HG02852 (cell line): ENCODE data around the gene FLT4.

Experiments used
- ATAC-seq: cut with Tn5 transposase; IDR thresholded peaks from one replicate; pipeline ENCODE4 v1.9.1; 2021; ENCODE audit warnings: mild to moderate bottlenecking, moderate library complexity; ENCODE audit not compliant: unreplicated experiment

The FLT4 gene

DNA sequence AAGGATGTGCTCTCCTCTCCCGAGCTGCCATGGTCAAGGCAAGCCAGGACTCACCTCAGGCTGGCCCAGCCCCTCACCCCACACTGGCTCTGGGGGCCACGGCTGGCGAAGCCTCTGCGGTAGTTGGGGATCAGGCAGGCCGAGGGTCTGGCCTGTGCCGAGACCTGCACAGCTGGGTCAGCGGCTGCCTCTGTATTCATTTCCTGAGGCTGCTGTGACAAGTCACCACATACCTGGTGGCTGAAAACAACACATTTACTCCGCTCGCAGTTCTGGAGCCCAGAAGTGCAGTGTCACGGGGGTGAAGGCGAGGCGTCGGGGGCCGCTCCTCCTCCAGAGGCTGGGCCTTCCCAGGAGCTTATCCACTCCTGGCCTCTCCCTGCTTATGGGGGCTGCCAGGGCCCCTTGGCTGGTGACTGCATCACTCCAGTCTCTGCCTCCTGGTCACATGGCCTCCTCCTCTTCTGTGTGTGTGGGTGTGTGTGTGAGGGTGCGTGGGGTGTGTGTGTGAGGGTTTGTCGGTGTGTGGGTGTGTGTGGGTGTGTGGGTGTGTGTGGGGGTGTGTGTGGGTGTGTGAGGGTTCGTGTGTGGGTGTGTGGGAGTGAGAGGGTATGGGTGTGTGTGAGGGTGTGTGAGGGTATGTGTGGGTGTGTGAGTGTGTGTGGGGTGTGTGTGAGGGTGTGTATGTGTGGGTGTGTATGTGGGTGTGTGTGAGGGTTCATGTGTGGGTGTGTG, 54.9 kb downstream of the FLT4 start:
- no peak for ATAC-seq

DNA sequence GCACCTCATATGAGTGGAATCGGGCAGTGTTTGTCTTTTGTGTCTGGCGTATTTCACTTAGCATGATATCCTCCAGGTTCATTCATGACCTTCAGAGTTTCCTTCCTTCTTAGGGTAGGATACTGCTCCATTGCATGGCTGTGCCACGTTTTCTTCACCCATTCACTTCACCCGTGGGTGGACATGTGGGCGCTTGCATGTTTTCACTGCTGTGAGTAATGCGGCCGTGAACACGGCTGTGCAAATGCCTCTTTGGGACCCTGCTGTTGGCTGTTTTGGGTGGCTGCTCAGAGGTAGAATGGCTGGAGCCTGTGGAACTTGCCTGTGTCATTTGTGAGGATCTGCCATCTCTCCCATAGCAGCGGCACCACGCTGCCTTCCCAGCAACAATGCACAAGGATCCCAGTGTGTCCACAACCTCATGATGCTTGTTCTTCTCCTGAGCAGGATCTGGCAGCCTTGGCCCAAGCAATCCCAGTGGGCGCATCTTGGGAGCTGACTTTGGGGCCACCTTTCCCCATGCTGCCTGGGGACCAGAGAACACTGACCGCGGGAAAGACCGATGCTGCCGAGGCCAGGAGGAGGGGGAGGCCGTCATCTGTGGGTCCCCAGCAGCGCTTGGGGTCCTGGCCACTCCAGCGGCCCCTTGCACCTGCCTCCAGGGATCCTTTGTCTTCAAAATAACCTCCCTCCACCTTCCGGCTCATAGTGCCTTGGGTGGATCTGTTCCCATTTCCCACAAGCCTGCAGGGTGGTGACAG, 55.8 kb downstream of the FLT4 start:
- no peak for ATAC-seq

DNA sequence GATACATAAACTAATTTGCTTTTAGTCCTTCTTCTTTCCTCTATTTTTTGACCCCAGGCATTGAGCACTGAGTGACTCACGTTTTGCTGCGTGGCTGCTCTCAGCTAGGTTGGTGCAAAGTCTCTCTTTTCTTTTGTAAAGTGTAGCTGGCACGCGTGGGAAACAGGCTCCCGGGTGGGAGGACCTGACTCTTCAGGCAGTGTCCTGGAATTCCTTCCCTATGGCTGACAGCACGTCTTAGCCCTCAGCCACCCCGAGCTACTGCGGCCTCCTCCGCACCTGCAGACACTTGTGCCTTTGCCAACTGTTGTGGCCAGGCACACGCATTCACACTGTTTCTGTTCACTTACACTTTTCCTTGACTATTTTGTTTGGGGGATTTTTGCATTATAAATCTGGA, 57.2 kb downstream of the FLT4 start:
- no peak for ATAC-seq

DNA sequence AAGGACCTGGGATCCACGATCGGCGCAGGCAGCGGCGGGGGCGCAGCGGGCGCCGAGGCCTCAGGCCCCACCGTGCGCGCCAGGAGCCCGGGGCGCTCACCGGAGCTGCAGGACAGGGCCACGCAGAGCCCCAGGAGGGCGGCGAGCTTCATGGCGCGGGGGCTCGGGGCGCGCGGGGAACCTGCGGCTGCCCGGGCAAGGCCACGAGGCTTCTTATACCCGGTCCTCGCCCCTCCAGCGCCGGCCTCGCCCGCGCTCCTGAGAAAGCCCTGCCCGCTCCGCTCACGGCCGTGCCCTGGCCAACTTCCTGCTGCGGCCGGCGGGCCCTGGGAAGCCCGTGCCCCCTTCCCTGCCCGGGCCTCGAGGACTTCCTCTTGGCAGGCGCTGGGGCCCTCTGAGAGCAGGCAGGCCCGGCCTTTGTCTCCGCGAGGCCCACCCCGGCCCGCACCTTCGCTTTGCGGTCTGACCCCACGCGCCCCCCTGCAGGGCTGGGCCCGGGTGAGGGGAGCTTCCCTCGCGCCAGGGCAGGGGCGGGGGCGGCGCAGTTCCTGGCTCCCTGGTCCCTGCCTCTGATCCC, 58.0 kb downstream of the FLT4 start, which contains the start of gene SCGB3A1:
SCGB3A1 (minus strand) TSS at position 189 of the 577 bp plus-strand sequence; CDS start at position 152, 37 bp downstream.
- no peak for ATAC-seq

DNA sequence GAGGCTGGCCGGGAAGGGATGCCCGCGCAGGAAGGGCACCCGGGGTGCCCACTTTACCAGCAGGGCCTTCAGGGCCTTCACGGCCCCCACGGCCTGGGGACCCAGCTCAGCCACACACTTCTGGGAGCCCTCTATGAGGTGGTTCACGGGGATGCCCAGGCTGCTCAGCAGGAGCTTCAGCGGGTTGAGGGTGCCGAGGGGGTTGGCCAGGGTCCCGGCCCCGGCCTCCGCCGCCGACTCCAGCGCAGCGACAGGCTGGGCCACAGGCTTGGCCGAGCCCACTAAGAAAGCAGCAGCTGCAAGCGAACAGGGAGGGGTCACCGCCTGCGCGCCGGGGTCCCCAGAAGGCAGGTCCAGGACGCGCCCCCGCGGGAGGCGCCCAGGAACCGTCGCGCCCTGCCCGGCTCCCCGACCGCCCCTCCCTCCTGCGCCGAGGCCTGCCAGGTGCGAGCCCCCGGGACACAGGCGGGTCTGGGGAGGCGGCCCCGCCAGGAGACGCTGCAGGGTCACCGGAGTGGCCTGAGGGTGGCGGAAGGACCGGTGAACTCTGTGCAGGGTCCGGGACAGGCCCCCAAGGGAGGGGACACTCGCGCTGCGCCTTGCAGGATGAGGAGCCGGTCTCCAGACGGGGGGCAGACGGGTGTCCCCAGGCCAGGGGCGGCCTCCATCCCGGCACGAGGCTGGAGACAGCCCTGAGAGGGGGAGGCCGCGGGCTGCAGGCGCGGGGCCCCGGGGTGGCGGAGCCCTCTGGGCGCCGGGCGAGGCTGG, 58.7 kb downstream of the FLT4 start:
- ATAC-seq: no peak

DNA sequence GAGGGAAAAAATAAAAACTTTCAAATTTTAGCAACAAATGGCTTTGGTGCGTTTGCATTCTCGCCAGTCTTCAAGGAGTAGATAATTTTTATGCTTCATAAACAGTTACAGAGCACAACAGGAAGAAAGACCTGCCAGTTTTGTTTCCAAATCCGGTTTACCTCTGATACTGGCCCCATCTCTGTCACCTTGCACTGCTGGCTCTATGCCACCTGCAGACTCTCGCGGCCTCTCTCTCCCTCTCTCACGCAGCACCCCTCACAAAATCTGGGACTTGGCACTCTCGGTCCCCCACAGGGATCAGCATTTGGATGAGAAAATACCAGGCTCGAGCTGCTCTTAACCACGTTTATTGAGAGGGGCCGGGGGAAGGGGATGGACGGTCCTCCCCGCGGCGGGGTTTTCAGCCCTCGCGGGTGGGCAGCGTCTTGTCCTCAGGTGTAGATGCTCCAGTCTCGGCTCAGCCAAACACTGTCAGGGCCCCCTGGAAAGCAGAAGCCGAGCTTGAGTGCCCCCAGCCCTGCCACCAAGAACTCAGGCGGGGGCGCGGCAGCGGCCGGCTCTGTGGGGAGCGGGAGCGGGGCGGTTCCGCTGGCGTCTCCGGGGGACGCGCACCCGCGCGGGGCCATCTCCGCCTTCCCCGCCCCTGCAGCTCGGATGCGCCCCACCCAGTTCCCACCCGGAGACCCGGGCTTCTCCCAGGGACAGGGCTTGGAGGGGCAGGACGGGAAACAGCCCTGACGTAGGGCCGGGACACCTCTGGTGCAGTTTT, 59.4 kb downstream of the FLT4 start:
- ATAC-seq: no peak

DNA sequence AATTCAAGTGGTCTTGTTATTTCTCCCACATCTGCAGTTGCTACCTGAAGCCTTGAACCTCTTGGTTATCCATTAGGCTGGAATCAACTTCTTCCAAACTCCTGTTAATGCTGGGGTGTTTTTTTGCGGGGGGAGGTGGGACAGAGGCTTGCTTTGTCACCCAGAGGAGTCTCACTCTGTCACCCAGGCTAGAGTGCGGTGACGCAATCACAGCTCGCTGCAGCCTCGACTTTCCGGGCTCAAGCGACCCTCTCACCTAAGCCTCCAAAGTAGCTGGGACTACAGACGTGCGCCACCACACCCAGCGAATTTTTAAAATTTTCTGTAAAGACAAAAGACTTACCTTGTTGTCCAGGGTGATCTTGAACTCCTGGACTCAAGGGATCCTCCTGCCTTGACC, 62.5 kb downstream of the FLT4 start:
- ATAC-seq: no peak

DNA sequence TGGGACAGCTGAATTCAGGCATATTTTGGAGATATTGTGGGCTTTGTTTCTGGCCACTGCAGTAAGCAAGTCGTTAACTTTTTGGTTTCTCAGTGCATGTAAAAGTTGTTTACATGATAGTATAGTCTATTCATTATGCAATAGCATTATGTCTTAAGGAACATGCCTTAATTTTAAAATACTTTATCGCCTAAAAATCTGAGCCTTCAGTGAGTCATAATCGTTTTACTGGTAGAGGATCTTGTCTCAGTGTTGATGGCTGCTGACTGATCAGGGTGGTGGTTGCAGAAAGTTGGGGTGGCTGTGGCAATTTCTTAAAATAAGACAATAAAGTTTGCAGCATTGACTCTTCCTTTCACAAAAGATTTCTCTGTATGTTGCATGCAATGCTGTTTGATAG, 63.2 kb downstream of the FLT4 start:
- ATAC-seq: no peak

DNA sequence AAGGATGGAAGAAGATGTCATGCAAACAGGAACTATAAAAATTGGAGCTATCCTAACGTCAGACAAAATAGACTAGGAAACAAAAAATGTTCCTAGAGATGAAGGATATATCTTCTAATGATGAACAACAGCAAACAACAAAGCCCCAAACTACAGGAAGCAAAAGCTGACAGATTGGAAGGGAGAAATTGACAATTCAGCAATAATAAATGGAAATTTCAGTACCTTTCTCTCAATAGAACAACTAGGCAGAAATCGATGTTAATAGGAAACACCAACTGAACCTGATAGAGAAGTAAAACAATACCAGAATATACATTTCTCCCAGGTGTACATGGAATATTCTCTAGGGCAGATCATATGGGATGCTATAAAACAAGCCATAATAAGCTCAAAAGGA, 65.7 kb downstream of the FLT4 start:
- ATAC-seq: no peak

DNA sequence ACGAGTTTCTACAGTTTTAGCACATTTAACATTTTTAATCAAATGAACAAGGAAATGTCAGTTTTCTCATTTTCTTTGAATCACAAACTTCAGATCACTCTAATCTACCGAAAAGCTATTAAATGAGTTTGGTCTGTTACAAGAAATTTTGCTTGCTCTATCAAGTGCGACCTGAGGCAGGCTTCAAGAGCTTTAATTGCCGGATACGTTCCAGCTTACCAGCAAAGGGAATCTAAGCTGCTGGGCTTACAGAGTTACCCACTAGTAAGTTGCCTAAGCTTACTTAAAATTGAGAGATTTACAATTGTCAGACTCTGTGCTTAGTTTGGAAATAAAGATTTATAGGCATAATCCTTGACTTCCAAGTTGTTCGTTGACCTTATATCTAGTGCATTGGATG, 68.7 kb downstream of the FLT4 start:
- ATAC-seq: no peak

DNA sequence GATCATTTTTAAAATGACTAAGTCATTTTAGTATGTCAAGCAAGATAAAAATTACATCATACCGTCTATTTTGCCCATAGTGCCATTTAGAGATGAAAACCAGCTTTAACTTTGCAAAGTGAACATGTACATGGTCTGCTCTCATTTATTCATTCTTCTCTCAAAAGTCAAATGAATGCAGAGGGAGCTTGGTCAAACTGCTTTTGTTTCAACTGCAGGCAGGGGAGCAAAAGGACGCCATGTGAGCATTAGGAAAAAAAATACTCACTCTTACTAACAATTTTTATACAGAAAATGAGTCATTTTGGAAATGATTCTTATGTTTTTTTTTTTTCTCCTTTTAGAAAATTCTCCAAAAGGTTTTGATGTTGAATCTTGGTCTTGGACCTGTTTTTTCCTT, 73.8 kb downstream of the FLT4 start:
- no peak for ATAC-seq

DNA sequence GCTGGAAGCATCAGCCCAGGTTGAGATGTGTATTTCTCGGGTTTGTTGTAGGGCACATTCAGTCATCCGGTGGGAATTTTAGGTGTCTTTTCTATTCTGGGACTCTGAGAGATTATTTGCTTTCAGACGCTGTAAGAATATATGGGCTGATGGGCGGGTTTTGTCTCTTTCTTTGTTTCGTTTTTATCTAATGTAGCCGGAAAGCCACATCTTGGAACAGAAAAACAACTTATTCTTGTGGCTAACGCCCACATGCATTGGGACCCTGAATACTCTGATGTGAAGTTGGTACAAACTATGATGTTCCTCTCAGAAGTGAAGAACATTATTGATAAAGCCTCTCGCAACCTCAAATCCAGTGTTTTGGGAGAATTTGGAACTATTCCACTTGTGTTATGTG, 80.5 kb downstream of the FLT4 start:
- ATAC-seq: no peak

DNA sequence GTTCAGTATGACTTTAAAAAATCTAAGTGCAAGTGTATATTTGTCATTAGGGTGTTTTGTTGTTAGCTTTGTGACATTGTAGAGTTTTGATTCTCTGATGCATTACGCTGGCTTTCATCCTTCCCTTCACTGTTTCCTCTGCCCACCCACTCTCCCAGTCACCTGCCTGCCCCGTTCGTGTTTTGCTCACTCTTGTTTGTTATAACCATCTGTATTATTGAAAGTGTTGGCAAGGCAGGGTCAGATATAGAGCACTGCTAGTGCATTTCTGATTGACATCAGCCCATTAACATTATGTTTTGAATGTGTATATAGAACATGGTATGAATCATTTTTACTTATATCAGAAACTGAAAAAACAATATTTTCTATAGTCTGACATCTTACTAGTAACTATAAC, 85.4 kb downstream of the FLT4 start:
- ATAC-seq: no peak

DNA sequence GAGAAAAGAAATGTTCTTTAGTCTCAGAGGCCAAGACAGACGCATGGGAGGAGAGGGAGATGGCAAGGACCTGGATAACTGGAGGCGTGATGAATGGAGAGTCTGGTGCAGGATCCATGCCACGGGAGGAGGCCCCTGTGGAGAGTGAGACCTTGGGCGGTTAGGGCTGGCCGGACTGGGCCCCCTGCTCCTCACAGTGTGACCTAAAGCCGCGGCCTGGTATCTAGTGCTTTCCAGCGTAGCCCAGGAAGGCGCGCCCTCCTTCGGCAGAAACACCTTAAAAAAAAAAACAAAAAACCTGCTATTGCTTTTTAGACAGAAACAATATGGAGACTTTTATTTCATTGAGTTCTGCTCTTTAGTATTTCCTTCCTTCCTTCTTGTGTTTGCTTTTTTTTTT, 91.2 kb downstream of the FLT4 start:
- ATAC-seq: no peak

DNA sequence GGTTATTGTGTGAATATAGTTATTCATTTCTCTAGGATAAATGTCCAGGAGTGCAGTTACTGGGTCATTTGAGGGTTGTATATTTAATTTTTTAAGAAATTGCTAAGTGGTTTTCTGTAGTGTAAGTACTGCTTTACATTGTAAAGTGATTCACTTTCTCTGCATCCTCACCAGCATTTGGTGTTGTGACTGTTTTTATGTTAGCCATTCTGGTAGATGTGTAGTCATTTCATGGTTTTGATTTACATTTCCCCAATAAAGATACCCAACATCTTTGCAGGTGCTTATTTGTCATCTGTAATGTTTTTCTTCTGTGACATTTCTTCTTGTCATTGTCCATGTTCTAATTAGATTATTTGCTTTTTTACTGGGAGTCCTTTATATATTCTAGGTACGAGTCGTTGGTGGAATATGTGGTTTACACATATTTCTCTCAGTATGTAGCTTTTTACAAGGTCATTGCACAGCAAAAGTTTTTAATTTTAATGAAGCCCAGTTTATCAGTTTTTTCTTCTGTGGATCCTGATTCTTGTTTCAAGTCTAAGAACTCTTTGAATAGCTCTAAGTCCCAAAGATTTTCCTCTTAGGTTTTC, 92.1 kb downstream of the FLT4 start:
- no peak for ATAC-seq

DNA sequence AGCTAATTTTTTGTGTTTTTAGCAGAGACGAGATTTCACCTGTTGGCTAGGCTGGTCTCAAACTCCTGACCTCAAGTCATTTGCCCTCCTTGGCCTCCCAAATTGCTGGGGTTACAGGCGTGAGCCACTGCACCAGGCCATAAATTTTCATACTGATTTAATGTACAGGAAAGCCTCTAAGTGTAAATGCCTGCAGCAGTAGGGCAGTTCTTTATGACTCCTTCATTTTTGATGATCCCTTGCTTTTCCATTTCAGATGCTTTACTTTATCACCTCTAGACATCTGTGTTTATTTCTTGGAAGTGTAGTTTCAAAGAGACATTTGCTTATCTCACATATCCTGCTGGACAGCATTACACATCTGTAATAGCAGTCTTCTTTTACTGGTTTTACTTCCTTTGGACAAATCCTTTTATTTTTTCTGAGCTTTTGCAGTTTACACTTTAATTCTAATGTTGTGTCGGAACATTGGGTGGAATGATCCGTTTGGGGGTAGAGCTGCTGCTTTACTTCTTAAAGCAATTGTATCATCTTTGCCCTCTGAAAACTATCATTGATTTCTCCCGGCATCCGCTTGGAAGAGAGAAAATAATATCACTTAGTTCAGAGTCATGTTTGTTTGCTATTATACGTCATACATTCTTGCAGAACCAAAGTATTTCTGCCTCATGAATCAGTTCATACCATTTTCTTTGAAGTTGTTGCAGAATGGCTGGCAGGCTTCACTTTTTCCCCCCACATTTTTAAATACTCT, 94.1 kb downstream of the FLT4 start:
- ATAC-seq: no peak

DNA sequence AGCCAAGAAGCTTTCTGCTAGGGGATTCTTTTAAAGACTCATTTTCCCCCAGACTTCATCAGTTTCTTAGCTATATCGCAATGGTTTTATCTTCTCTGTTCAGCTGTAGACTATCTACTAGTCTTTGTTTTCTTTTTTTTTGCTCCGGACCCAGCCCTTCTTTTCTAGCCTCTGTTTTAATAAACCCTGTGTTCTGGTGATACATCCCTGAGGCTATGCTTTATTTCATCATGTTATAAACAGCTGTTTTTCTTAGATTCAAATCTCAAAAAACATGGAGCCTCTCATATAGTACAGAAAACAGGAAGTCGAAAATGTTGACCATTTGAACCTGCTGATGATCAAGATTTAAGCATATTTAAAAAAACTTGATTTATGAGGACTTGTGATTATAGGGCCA, 95.9 kb downstream of the FLT4 start:
- ATAC-seq: no peak
